Astrocyte (in vitro differentiated cells and primary cell): ENCODE results near the gene RAB39B. TPM values are rescaled to one million over a fixed set of nuclear protein-coding genes. Genes with fewer than 3 reads are reported as not detected.
A peak's percentile ranks its signal among the peaks of the same experiment; 100 is the strongest.

Experiments used
- DNase-seq: peaks from one replicate; pipeline ENCODE4 v3.0.0-alpha.2; 2010; ENCODE audit warnings: low read depth
- FAIRE-seq: peaks from 2 replicates; lab custom pipeline; 2011; peaks lifted over from hg19 to GRCh38; lab: Jason Lieb, UNC
- H2AFZ ChIP-seq: 2 replicates; pipeline ENCODE4 v1.6.0; 2012; ENCODE audit warnings: low read depth, low read length, inconsistent platforms
- H3K27ac ChIP-seq: 2 replicates; pipeline ENCODE4 v1.5.1; 2011; ENCODE audit warnings: low read depth, low read length, inconsistent platforms
- H3K27me3 ChIP-seq: 2 replicates; pipeline ENCODE4 v1.6.0; 2011; ENCODE audit warnings: low read length, inconsistent platforms; ENCODE audit not compliant: insufficient read depth
- H3K36me3 ChIP-seq: 2 replicates; pipeline ENCODE4 v1.5.1; 2011; ENCODE audit warnings: low read length, inconsistent platforms; ENCODE audit not compliant: insufficient read depth
- H3K4me1 ChIP-seq: 2 replicates; pipeline ENCODE4 v1.5.1; 2011; ENCODE audit warnings: low read length, inconsistent platforms; ENCODE audit not compliant: insufficient read depth
- H3K4me2 ChIP-seq: 2 replicates; pipeline ENCODE4 v1.6.0; 2012; ENCODE audit warnings: low read length, inconsistent platforms
- H3K4me3 ChIP-seq: 2 replicates; pipeline ENCODE4 v1.5.1; 2011; ENCODE audit warnings: low read depth, mild to moderate bottlenecking, low read length, inconsistent platforms; ENCODE audit not compliant: insufficient read depth
- H3K79me2 ChIP-seq: 2 replicates; pipeline ENCODE4 v1.6.0; 2012; ENCODE audit warnings: mild to moderate bottlenecking, low read length, inconsistent platforms; ENCODE audit not compliant: insufficient read depth
- H3K9ac ChIP-seq: 2 replicates; pipeline ENCODE4 v1.6.0; 2012; ENCODE audit warnings: mild to moderate bottlenecking, low read length, inconsistent platforms
- H3K9me3 ChIP-seq: 2 replicates; pipeline ENCODE4 v1.5.1; 2012; ENCODE audit warnings: low read depth, mild to moderate bottlenecking, low read length, inconsistent platforms; ENCODE audit not compliant: insufficient read depth
- H4K20me1 ChIP-seq: 2 replicates; pipeline ENCODE4 v1.6.0; 2012; ENCODE audit warnings: low read length, inconsistent platforms; ENCODE audit not compliant: insufficient read depth
- H3K27ac Mint-ChIP-seq: one replicate; pipeline ENCODE4 v1.8.0; 2021; ENCODE audit warnings: mild to moderate bottlenecking, mixed read lengths; ENCODE audit not compliant: unreplicated experiment
- H3K27me3 Mint-ChIP-seq: one replicate; pipeline ENCODE4 v1.8.0; 2021; ENCODE audit warnings: low read depth, mixed read lengths; ENCODE audit not compliant: unreplicated experiment
- H3K36me3 Mint-ChIP-seq: one replicate; pipeline ENCODE4 v1.8.0; 2021; ENCODE audit warnings: low read depth, mixed read lengths; ENCODE audit not compliant: unreplicated experiment
- H3K4me1 Mint-ChIP-seq: one replicate; pipeline ENCODE4 v1.8.0; 2021; ENCODE audit warnings: low read depth, mixed read lengths; ENCODE audit not compliant: unreplicated experiment
- H3K4me3 Mint-ChIP-seq: one replicate; pipeline ENCODE4 v1.8.0; 2021; ENCODE audit warnings: mild to moderate bottlenecking, moderate library complexity, mixed read lengths; ENCODE audit not compliant: unreplicated experiment
- H3K9me3 Mint-ChIP-seq: one replicate; pipeline ENCODE4 v1.8.0; 2021; ENCODE audit warnings: mild to moderate bottlenecking, mixed read lengths; ENCODE audit not compliant: unreplicated experiment
- EZH2 ChIP-seq: IDR thresholded peaks from 2 replicates; pipeline ENCODE4 v1.6.1; 2012; ENCODE audit warnings: mild to moderate bottlenecking, low read length, inconsistent platforms; ENCODE audit not compliant: insufficient read depth
- total RNA-seq: library from RNA; stranded (reverse); gene quantifications from 2 replicates; pipeline ENCODE4 v1.2.1, GENCODE V29; 2021
- TF ChIP-seq, protein P1 (sequence below): IDR thresholded peaks from 2 replicates; pipeline ENCODE4 v1.5.1; 2011; ENCODE audit warnings: low read depth, mild to moderate bottlenecking, inconsistent platforms, low read length, moderate library complexity; ENCODE audit not compliant: insufficient read depth

RAB39B gene
- total RNA-seq, 1 donor from 2014 or later = 1.5 TPM

DNA sequence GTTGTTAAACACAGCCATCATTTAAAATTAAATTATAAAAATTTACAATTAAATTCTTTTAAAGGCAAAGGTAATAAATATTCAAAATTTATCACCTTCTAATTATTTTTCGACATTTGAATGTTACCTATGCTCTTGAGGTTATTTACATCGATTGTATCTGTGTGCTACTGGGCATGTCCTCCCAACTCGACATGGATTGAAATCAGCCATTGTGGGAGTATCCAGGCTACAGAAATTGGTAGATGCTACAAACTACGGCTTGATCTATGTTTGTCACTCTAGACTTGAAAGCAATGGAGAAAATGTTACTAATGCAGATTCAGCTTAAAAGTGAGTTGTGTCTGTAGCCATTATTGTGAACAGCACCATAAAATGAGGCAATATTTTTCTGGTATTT lies 50.6 kb downstream of the RAB39B start:
- DNase-seq (no peak), FAIRE-seq (peak; percentile 32)
- H3K27ac Mint-ChIP-seq = no peak overlapping the region
- H3K36me3 ChIP-seq = no peaks in the 10 kb centered on the region
- no peaks in the 10 kb centered on the region for H3K27me3 ChIP-seq
- H3K4me1 Mint-ChIP-seq = peaks cover 3% of the 10 kb centered on the region
- peaks cover 22% of the 10 kb centered on the region for H3K79me2 ChIP-seq
- TF ChIP-seq, protein P1, sequence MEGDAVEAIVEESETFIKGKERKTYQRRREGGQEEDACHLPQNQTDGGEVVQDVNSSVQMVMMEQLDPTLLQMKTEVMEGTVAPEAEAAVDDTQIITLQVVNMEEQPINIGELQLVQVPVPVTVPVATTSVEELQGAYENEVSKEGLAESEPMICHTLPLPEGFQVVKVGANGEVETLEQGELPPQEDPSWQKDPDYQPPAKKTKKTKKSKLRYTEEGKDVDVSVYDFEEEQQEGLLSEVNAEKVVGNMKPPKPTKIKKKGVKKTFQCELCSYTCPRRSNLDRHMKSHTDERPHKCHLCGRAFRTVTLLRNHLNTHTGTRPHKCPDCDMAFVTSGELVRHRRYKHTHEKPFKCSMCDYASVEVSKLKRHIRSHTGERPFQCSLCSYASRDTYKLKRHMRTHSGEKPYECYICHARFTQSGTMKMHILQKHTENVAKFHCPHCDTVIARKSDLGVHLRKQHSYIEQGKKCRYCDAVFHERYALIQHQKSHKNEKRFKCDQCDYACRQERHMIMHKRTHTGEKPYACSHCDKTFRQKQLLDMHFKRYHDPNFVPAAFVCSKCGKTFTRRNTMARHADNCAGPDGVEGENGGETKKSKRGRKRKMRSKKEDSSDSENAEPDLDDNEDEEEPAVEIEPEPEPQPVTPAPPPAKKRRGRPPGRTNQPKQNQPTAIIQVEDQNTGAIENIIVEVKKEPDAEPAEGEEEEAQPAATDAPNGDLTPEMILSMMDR = no peak
- TF ChIP-seq EZH2 = no peak
- no peak overlapping the region for H3K4me3 ChIP-seq
- H3K4me1 ChIP-seq = peaks cover 5% of the 10 kb centered on the region
- H3K27ac ChIP-seq = no peak overlapping the region
- no peaks in the 10 kb centered on the region for H3K36me3 Mint-ChIP-seq
- H3K9me3 Mint-ChIP-seq = no peaks in the 10 kb centered on the region
- H3K4me3 Mint-ChIP-seq = no peak overlapping the region
- peaks cover 13% of the 10 kb centered on the region for H4K20me1 ChIP-seq
- no peak overlapping the region for H2AFZ ChIP-seq
- H3K9me3 ChIP-seq = no peaks in the 10 kb centered on the region
- H3K9ac ChIP-seq = no peak overlapping the region
- H3K27me3 Mint-ChIP-seq = no peaks in the 10 kb centered on the region
- no peak overlapping the region for H3K4me2 ChIP-seq

DNA sequence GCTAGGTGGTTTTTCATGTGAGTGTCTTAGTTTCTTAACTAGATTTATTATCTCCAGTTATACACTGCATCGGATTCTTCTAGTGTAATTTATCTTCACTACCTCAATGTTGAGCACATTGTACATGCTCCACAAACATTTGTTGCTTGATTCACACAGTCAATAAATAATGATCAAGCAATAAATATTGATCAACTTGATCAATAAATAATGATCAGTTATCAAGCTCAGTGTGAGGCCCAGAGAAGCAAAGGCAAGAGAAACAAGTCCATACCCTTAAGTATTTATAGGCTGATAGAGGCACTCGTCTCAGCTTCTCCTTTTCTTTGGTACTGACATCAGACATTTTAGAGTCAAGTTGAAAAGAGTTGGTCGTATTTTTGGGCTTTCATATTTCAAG lies 53.1 kb downstream of the RAB39B start:
- no peaks in the 10 kb centered on the region for H4K20me1 ChIP-seq
- Mint-ChIP-seq H3K9me3 (no peaks in the 10 kb centered on the region), H3K36me3 (no peaks in the 10 kb centered on the region), H3K4me3 (no peak overlapping the region), H3K4me1 (no peaks in the 10 kb centered on the region), H3K27ac (no peak overlapping the region), H3K27me3 (no peaks in the 10 kb centered on the region)
- no peaks in the 10 kb centered on the region for H3K27me3 ChIP-seq
- H3K4me2 ChIP-seq = no peak overlapping the region
- no peak for FAIRE-seq
- no peaks in the 10 kb centered on the region for H3K4me1 ChIP-seq
- no peak for TF ChIP-seq EZH2
- TF ChIP-seq, protein P1 = no peak
- no peak for DNase-seq
- H3K79me2 ChIP-seq = no peaks in the 10 kb centered on the region
- no peaks in the 10 kb centered on the region for H3K36me3 ChIP-seq
- no peak overlapping the region for H3K27ac ChIP-seq
- H3K4me3 ChIP-seq = no peak overlapping the region
- no peaks in the 10 kb centered on the region for H3K9me3 ChIP-seq
- H3K9ac ChIP-seq = no peak overlapping the region
- no peak overlapping the region for H2AFZ ChIP-seq

Other genes with a start within 250 kb of the RAB39B start
- gene F8, start 241.8 kb downstream of the RAB39B start, total RNA-seq = 2.5 TPM in 2 replicates
- gene FUNDC2, start 237.6 kb downstream of the RAB39B start, total RNA-seq = 45.8 and 49.5 TPM in 2 replicates
- gene CMC4, start 193.4 kb downstream of the RAB39B start, total RNA-seq = 5.2 TPM in 2 replicates
- 8.9 and 9.1 TPM in 2 replicates for gene MTCP1, start 193.4 kb downstream of the RAB39B start, total RNA-seq
- gene BRCC3, start 193.0 kb downstream of the RAB39B start, total RNA-seq = 21.8 TPM in 2 replicates
- 41.4 and 52.3 TPM in 2 replicates for gene VBP1, start 48.0 kb downstream of the RAB39B start, total RNA-seq
- gene CLIC2, start 70.1 kb upstream of the RAB39B start, total RNA-seq = 0.27 TPM in 1 of 2 replicates, not detected in the other
- gene F8A2, start 117.6 kb upstream of the RAB39B start, total RNA-seq = not detected in 2 replicates
- not detected in 2 replicates for gene F8A3, start 194.1 kb upstream of the RAB39B start, total RNA-seq